HG03378 (cell line): ENCODE results near the gene TMEM38A.
"Not testable (repeated sequence)": the region's sequence is repeated elsewhere in the genome, so short reads cannot be mapped to it uniquely, and the experiment has no call there.

Source experiments
- ATAC-seq: cut with Tn5 transposase; IDR thresholded peaks from one replicate; pipeline ENCODE4 v1.9.1; 2021; ENCODE audit warnings: mild to moderate bottlenecking, moderate library complexity; ENCODE audit not compliant: unreplicated experiment

TMEM38A gene

DNA sequence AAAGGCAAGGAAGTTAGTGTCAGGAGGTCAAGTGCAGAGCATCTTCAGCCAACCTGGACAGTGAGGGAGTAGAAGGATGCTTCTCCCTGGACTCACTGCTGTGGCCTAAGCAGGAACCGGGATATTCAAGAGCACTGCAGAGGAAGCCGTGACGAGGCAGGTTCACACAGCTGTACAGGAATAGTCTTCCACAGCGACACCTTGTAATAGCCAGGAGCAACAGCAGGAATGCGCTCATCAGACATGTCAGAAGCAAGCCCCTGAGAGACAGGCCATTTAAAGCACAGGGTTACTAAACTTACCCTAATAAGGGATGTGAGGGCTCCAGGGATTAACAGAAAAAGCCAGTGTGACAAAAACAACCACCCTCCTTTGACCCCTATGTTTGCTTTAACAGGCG, 29.5 kb upstream of the TMEM38A start:
- no peak for ATAC-seq

DNA sequence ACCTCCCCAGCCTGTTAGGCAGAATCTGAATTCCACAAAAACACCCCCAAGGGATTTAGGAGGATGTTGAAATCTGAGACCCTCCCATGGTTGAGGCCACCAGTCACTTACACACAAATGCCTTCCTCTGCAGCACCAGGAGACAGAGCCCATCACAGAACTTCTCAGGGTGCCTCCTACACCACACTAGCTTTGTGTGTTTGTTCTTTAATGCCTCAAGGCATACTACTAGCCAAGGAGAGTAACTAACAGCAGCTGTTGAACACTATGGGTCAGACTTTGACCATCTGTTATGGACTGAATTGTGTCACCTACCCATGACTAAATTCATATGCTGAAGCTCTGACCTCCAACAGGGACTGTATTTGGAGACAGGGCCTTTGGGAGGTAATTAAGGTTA, 23.4 kb upstream of the TMEM38A start:
- ATAC-seq = no peak

DNA sequence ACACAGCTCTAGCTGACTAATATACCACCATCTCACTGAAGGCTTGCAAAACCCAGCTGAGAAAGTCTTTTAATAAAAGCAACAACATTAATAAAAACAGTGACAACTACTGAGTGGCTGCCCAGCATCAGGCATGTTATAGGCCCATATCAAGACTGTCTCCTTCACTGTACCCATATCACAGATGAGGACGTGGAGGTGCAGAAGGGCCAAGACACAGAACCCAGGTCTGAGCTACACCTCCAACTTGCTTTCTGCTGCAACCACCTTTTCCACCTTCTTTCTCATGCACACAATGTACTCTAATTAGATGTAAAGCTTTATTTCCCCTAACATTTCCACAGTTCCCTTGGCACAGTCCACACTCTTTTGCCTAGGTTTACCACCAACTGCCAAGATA, 22.3 kb upstream of the TMEM38A start:
- ATAC-seq = no peak

DNA sequence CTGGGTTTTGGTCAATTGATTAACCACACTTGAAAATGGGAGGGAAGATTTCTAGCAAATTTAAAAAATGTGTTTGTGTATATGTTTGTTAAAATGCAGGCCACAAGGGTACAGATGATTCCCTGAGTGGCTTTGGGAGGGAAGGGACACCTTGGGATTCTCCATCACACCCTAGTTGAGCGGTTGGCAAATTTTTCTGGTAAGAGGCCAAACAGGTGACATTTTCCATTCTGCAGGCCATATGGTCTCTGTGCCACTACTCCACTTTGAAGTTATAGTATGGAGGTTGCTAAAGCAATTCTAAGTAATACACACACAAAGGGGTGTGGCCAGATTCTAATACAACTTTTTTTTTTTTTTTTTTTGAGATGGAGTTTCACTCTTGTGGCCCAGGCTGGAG, 20.0 kb upstream of the TMEM38A start:
- no peak for ATAC-seq

DNA sequence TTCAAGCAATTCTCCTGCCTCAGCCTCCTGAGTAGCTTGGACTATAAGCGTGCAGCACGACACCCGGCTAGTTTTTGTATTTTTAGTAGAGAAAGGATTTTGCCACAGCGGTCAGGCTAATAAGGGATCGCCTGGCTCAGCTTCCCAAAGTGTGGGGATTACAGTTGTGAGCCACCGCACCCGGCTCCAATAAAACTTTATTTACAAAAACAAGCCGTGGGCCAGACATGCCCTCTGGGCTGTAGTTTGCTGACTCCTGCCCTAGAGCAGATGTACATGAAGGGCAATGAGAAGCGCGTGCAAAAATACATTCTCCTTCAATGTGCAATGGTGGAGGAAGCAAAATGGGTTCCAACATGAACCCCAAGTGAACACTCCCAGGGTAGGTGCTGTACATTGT, 19.2 kb upstream of the TMEM38A start:
- ATAC-seq = no peak

DNA sequence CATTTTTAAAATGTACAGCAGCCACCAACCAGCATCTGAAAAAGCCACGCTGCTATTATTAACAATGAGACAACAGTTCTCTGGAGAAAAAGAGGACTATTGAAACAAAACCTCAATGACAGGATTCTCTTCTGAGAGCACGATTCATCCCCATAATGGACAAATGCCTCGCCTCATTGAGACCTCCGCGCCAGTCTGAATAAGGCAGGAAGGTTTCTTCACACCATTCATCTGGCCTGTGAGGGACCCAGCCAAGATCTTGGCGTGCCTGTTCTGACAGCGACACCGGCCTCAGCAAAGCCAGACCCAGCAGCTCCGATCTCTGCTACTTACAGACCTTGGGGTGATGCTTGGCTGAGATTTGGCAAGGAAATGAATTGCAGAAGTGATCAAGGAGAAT, 15.8 kb upstream of the TMEM38A start:
- no peak for ATAC-seq

DNA sequence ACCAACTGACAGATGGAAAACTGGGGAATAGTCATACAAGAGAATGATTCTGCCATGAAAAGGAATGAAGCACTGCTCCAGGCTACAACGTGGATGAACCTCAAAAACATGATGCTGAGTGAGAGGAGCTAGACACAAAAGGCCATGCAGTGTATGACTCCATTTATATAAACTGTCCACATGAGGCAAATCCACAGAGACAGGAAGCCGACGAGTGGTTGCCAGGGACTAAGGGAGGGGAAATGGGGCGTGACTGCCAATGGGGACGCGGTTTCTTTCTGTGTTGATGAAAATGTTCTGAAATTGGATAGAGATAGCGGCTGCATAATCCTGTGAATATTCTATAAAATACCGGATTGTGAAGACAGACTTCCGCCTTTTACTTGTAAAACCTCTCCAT, 11.2 kb upstream of the TMEM38A start:
- ATAC-seq = no peak

DNA sequence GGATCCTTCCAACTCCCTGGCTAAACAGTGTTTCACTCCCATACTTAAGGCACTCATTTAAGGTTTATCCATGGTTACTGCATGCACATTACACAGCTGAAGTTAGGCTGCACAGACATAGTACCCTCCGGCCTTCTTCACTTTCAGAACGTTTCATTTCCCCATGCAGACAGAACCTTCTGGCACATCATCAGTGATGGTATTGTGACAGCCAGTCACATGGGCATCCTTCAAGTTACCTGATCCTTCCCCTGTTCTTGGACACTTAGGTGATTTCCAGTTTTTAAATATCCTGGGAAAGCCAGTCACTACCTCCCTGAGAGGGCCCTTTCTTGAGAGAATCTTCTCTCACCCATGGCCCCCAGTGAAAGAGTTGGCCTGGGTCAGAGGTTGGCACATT, 10.1 kb upstream of the TMEM38A start:
- ATAC-seq = no peak

DNA sequence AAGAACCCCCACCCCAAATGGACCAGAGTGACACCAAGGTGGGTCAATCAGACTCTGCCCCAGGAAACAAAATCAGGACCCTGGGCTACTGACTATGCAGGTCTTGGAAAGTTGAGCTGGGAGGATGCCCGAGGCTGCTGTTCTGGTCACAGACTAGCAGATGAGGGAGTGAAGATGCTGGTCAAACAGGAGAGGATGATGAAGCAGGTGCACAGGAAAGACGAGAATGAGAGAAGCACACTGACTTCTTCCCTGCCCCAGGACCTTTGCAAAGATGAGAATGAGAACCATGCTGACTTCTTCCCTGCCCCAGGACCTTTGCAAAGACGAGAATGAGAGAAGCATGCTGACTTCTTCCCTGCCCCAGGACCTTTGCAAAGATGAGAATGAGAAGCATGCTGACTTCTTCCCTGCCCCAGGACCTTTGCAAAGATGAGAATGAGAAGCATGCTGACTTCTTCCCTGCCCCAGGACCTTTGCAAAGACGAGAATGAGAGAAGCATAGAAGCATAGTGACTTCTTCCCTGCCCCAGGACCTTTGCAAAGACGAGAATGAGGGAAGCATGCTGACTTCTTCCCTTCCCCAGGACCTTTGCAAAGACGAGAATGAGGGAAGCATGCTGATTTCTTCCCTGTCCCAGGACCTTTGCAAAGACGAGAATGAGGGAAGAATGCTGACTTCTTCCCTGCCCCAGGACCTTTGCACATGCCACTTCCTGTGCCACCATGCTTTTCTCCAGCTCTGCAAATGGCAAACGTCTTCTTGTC, 9.3 kb upstream of the TMEM38A start:
- not testable (repeated sequence) for ATAC-seq

DNA sequence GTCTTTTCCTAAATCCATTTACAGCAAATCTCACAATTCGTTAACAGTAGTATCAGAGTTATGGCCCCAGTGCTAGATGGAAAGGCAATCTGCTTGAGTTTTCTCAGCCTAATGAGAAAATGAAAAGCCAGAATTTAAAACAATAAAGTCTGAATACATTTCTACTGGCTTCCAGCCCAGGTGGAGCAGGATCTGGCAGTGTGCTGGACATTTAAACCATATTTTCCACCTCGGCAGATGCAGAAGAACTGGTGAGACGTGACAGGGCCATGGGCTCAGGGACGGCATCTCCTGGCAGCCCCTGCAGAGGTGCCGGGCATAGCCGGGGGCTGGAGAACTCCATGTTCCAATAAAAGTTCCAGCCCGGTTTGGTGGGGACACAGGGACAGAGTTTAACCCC, 8.1 kb upstream of the TMEM38A start:
- ATAC-seq = no peak

DNA sequence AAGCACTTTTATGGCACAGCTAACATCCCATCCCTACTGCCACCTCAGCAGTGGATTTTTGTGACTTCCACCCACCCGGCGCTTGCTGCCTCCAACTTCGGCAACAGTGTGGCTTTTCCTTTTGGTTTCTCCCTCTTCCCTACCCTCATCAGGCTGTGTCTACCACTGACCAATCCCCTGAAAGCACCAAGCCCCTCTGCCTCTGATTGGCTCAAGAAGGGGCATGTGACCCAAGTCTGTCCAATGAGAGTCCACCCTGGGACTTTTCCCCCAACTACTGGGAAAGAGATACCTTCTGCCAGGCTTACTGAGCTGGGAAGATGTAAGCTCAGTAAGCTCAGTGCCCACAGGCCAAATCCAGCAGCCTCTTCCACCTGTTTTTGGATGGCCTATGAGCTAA, 6.8 kb upstream of the TMEM38A start:
- no peak for ATAC-seq

DNA sequence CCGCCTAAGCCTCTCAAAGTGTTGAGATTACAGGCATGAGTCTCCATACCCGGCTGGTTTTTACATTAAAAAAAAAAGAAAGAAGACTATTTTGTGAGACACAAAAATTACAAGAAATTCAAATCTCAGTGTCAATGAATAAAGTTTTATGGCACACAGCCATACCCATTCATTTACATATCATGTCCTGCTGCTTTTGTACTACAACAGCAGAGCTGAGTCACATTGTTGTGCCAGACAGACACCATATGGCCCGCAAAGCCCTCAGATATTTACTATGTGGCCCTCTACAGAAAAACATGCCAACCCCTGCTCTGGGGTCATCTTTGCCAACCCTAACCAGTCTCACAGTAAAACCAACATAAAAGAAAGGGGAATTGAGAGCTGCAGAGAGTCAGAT, 6.3 kb upstream of the TMEM38A start:
- no peak for ATAC-seq

DNA sequence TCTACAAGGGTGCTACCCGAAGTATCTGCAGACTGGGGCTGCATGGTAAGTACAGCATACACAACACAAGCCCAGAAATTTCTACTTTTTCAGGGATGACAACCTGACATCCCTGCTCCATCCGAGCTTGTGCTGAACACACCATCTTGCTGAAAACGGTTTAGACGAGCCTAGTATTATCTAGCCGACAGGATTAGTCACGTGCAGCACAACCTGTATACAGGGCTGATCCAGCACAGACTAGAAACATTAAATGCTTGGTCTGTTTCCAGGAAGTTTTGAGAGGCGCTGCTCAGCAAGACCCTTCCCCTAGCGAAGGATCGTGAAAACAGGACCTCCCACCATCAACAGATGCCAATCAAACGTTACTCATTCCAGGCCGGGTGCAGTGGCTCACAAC, 5.2 kb upstream of the TMEM38A start:
- no peak for ATAC-seq

DNA sequence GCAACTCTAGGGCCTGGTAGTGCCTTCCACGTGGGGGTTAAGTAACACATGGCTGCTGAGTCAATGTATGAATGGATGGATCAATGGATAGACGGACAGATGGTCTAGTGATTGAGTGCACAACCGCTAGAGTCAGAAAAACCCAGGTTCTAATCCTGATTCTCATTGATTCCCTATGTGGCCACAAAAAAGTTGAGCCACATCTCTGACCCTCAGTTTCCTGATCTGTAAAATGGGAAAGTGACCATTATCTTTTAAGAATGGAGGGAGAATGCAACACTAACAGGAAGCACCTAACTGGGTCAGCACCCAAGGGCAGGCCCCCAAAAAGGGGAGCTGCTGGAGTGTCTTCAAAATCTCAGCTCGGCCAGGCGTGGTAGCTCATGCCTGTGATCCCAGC, 3.6 kb upstream of the TMEM38A start:
- ATAC-seq = no peak

DNA sequence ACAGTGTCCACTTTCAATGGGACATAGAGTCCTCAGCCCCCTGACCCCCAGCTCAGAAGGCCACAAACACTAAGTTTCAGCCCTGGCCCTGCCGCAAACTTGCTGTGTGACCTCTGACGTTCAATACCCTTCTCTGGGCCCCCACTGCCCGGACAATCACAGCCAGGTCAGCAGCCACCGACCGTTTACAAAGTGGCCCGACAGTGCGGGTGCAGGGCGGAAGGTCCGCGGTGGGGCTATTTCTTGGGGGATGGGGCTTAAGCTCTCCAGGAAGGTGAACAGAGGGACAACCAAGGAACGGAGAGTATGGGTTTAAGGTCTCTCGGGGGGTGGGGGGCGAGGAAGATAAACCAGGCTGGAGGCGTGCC, 1.5 kb upstream of the TMEM38A start:
- no peak for ATAC-seq

DNA sequence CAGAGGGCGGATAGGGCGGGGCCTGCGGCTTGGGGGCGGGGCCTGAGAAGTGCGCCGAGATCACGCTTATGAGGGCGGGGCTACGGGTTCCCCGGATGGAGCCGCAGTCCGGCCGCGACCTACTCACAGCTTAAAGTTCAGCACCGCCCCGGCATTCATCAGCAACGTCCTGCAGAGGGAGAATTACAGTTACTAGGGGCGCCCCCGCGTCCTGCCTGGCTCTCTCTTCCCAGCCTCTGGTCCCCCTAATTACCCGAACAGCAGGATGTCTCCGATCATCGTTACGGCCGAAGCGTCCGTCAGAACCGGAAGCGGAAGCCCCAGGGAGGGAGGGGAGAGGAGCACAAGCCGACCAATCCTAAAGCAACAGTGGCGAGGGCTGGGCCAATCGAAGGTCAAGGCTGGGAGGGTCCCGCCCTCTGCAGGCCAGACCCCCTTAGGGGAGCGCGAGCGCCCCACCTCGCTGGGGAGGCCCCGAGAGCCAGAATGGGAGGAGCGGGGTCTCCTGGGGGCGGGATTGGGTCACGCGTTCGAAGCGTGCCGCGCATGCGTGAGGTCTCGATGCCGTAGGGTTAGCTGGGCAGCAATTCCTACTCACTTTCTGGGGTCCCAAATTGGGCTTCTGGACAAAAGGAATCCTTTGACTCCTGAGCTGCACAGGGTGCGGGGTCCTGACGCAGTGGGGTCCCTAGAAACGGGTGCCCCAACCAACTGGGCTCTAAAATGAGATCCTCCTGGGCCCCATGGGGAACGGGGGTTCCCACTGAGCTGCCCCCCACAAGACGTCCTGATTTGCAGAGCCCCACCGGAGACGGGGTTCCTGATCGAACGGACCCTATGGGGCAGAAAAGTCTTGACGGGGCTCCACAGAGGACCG, 869 bp upstream of the TMEM38A start, which contains the start of gene SMIM7:
Gene SMIM7, minus strand, starts transcription at position 313 of the 877 bp plus-strand sequence. Its CDS starts 34 bp downstream, at position 279.
- ATAC-seq = peak; percentile 70

DNA sequence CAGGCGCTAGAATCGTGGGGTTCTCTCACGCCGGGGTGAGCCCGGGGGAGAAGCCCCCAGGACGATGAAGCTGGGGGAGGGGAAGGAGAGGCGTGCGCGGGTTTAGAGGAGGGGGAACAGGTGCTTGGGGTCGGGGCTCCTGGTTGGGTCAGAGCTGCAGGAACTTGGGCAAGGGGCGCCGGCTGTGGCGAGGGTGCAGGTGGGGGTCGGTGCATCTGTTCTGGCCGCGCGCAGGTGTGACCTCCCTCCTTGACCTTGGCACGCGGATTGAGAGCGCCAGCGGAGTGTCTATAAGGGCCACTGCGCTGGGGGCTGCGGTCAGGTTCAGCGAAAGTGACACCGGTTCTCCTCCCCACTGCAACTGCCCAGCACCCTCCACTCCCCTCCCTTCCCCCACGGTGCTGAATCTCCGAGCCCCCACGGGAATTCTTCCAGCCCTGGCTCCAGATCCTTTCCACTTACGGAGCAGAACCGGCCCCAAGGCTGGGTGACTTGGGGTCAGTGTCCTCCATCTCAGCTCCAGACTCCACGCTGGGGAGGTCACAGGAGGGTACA, 618 bp downstream of the TMEM38A start:
- no peak for ATAC-seq

DNA sequence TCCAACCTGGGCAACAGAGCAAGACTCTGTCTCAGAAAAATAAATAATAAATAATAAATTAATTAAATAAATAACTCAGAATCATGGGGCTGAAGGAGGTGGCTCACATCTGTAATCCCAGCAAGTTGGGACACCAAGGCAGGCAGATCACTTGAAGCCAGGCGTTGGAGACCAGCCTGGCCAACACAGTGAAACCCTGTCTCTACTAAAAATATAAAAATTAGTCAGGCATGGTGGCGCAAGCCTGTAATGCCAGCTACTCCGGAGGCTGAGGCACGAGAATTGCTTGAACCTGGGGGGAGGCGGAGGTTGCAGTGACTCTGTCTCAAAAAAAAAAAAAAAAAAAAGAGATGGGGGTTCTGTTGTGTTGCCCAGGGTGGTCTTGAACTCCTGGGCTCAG, 7.2 kb downstream of the TMEM38A start:
- no peak for ATAC-seq

DNA sequence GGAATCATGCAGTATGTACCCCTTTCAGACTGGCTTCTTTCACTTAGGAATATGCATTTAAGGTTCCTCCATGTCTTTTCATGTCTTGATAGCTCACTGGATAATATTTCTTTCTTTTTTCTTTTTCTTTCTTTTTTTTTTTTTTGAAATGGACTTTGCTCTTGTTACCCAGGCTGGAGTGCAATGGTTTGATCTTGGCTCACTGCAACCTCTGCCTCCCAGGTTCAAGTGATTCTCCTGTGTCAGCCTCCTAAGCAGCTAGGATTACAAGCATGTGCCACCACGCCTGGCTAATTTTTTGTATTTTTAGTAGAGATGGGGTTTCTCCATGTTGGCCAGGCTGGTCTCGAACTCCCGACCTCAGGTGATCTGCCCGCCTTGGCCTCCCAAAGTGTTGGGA, 7.8 kb downstream of the TMEM38A start:
- not testable (repeated sequence) for ATAC-seq

DNA sequence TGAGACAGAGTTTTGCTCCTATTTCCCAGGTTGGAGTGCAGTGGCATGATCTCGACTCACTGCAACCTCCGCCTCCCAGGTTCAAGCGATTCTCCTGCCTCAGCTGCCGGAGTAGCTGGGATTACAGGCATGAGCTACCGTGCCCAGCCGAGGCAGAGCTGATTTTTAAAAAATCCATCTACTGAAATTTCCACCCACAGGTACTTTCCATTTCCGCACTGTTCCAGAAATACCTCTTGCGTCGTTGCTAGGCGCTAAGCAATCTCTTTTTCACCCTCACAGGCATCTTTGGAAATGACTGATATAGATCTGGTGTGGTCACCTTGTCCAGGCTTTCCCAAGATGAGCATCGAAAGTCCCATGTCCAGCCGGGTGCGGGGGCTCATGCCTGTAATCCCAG, 9.4 kb downstream of the TMEM38A start:
- ATAC-seq = no peak

DNA sequence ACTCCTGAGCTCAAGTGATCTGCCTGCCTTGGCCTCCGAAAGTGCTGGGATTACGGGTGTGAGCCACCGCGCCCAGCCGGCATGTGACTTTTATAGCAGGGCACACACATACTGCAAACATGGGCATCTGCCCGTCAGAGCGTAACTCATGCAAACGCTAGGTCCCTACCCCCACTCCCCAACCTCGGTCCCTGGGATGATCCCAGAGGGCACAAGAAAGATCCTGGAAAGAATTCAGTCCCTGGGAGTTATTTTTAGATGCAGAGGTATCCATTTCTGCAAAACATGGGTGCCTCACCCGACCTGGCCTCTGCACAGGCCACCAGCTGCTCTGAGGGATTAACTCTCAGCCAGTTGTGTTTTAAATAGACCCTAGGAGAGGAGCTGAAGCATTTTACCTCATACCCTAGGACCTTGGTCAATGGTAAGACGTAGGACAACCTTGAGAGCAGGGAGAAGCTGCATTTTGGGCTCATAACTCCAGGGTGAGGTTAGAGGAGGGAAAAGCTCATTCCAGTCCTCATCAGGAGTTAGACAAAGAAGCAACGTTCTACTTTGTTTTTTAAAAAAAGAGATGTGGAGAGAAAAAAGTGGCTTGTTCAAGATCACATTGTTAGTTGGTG, 10.8 kb downstream of the TMEM38A start:
- ATAC-seq = no peak
